Caco-2 (cell line): ENCODE measurements around the gene STK16. TPM values are rescaled to one million over a fixed set of nuclear protein-coding genes. Genes with fewer than 3 reads are reported as not detected.

ENCODE experiments used
- BruUV-seq: library from RNA; stranded (reverse); fragments of 400-500 nt; replicated peaks from 2 replicates; lab custom pipeline; 2021; lab: Mats Ljungman, UMichigan
- CTCF ChIA-PET: fragments of 300-600 bp; sonication (Branson Sonifier 250); formaldehyde crosslinking; loops from one replicate; lab custom pipeline; 2022; ENCODE audit warnings: antibody characterized with exemption; lab: Charles Lee
- POLR2A ChIA-PET: fragments of 300-600 bp; sonication (Branson Sonifier 250); formaldehyde crosslinking; loops from one replicate; lab custom pipeline; 2022; ENCODE audit warnings: antibody characterized with exemption; lab: Charles Lee
- DNase-seq, 2 experiments: peaks; one replicate each; pipeline versions ENCODE4 v3.0.0 to v3.0.0-alpha.2; 2020 to 2022
- H3K27me3 ChIP-seq: replicated peaks from 2 replicates; pipeline ENCODE4 v1.6.0; 2011; ENCODE audit warnings: low read length; ENCODE audit not compliant: control insufficient read depth, insufficient read depth
- H3K36me3 ChIP-seq: 2 replicates; pipeline ENCODE4 v1.5.1; 2011; ENCODE audit warnings: low read length; ENCODE audit not compliant: control insufficient read depth, insufficient read depth
- H3K4me1 ChIP-seq: fragments of 250-450 bp; sonication (Bioruptor Pico); 2 replicates; pipeline ENCODE4 v1.5.1; 2020; ENCODE audit warnings: mild to moderate bottlenecking
- H3K4me3 ChIP-seq: 2 replicates; pipeline ENCODE4 v1.5.1; 2011; ENCODE audit warnings: low read depth, mild to moderate bottlenecking, control low read depth, low read length
- H3K9me3 ChIP-seq: fragments of 250-450 bp; sonication (Bioruptor Pico); 2 replicates; pipeline ENCODE4 v1.5.1; 2020; ENCODE audit warnings: mild to moderate bottlenecking, moderate library complexity
- H3K27ac Mint-ChIP-seq: one replicate; pipeline ENCODE4 v1.8.0; 2022; ENCODE audit warnings: mixed read lengths; ENCODE audit not compliant: unreplicated experiment
- H3K27me3 Mint-ChIP-seq: one replicate; pipeline ENCODE4 v1.8.0; 2022; ENCODE audit warnings: mixed read lengths; ENCODE audit not compliant: insufficient read depth, unreplicated experiment
- H3K36me3 Mint-ChIP-seq: one replicate; pipeline ENCODE4 v1.8.0; 2022; ENCODE audit warnings: mild to moderate bottlenecking, mixed read lengths; ENCODE audit not compliant: insufficient read depth, unreplicated experiment
- H3K4me1 Mint-ChIP-seq: one replicate; pipeline ENCODE4 v1.8.0; 2022; ENCODE audit warnings: low read depth, mixed read lengths; ENCODE audit not compliant: unreplicated experiment
- H3K4me3 Mint-ChIP-seq: one replicate; pipeline ENCODE4 v1.8.0; 2022; ENCODE audit warnings: mild to moderate bottlenecking, moderate library complexity, mixed read lengths; ENCODE audit not compliant: unreplicated experiment
- H3K9me3 Mint-ChIP-seq: one replicate; pipeline ENCODE4 v1.8.0; 2022; ENCODE audit warnings: mixed read lengths; ENCODE audit not compliant: unreplicated experiment
- CTCF ChIP-seq, 2 experiments: fragments of 200-600 bp in 1 of 2; IDR thresholded peaks; 1 replicate in 1 of 2; 2 replicates in 1 of 2; pipeline versions ENCODE4 v1.5.1 to v1.8.0; 2011 to 2022; ENCODE audit warnings: antibody characterized with exemption in 1 of 2, control low read depth in 1 of 2, inconsistent platforms in 1 of 2, low read depth in 1 of 2, low read length in 1 of 2, mild to moderate bottlenecking in 1 of 2, moderate library complexity in 1 of 2; ENCODE audit not compliant: insufficient read depth in 1 of 2, severe bottlenecking in 1 of 2, unreplicated experiment in 1 of 2
- intact Hi-C: fragments of 100-400 bp; cut with micrococcal nuclease; formaldehyde crosslinking; loops from one replicate; pipeline ENCODE4 v1.10.0; 2022; ENCODE audit not compliant: unreplicated experiment
- total RNA-seq: library from RNA; stranded (reverse); gene quantifications from 2 replicates; pipeline ENCODE4 v1.2.3, GENCODE V29; 2022

STK16 gene
- total RNA-seq, 1 experiment from 2014 or later, result 26.6 TPM

DNA sequence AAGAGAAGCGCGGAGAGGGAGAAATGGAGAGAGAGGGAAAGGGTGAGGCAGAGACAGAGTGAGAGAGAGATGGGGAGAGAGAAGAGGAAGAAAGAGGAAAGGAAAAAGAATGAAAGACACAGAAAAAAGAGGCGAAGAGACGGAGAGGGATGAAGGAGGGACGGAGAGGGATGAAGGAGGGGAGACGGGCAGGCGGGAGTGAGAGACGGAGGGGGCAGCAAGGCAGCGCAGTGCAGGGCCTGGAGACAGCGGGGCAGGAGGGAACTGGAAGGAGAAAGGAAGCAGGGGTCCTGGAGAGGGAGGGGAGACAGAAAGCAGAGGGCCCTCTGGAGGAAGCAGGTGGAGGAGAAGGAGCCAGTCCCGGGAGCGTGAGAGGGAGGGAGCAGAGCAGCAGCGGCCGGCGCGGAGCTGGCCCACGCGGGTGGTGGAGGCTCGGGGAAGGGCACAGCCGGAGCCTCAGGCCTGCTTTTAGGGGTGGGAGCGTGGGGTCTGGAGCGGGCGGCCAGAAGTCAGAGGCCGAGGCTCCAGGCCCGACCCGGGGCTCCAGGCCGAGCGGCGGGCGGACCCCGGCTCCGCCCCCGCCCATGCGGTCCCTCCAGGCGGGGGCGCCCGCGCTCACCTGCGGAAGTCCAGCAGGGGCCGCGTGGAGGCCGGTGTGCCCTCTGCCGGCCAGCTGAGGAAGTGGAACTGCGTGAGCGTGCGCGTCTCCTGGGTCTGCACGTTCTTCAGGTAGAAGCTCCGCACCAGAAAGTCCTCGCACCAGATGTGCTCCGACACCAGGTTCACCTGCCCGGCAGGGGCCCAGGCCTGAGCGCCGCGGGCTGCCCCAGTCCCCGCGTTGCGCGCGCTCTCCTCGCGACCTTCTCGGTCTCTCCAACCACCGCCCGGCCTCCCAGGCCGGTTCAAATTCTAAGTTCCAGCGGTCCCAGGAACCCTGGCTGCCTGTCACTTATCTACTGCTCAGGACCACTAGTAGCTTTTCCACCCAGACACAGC lies 49.4 kb downstream of the STK16 start:
- BruUV-seq, result no TSS peak
- Histone ChIP-seq H3K36me3 (no peaks in the 10 kb centered on the region), H3K9me3 (no peaks in the 10 kb centered on the region), H3K4me3 (peak overlapping the region; percentile 57), H3K27me3 (no peaks in the 10 kb centered on the region; the same call in 1 of the 2 replicates), H3K4me1 (peaks cover 4% of the 10 kb centered on the region; the same call in 1 of the 2 replicates)
- intact Hi-C loops, result loop anchor here (1.0 to 5.0 kb wide), 4 partner anchors 17 to 237 kb away; no protein-coding TSS in a partner anchor
- H3K4me3 Mint-ChIP-seq, result peak overlapping the region; percentile 71
- peak; percentile 98 to 99 for TF ChIP-seq CTCF (IDR thresholded peaks at IDR 0.05; ENCODE audit: insufficient read depth in 1 of 2, low read depth in 1 of 2, low read length in 1 of 2, severe bottlenecking in 1 of 2, unreplicated experiment in 1 of 2)
- H3K36me3 Mint-ChIP-seq, result peaks cover 10% of the 10 kb centered on the region
- no peaks in the 10 kb centered on the region for H3K27me3 Mint-ChIP-seq
- peak; percentile 91 to 95 for DNase-seq
- H3K4me1 Mint-ChIP-seq, result no peaks in the 10 kb centered on the region
- ChIA-PET POLR2A (interaction anchor here (0.6 to 1.2 kb wide), 7 partner anchors 16 to 400 kb away, joined by 3 to 10 read pairs (median 5); partner anchors contain the start of genes DNAJB2, DNPEP, SLC23A3 and ZFAND2B), CTCF (interaction anchor here (0.5 to 2.6 kb wide), 48 partner anchors 9 to 1378 kb away, joined by 3 to 92 read pairs (median 4); partner anchors contain the start of genes ABCB6, ANKZF1, ATG9A and CDK5R2)
- H3K27ac Mint-ChIP-seq, result peak overlapping the region; percentile 22
- no peaks in the 10 kb centered on the region for H3K9me3 Mint-ChIP-seq

GRCh38 chr2:219296142-219296541 lies 50.9 kb downstream of the STK16 start:
- ChIA-PET POLR2A (no interaction called here), CTCF (interaction anchor here (0.6 to 2.6 kb wide), 10 partner anchors 8 to 591 kb away, joined by 3 to 92 read pairs (median 5); partner anchors contain the start of genes ABCB6 and DNAJB2)
- peaks cover 5% of the 10 kb centered on the region for H3K36me3 Mint-ChIP-seq
- H3K36me3 ChIP-seq, result no peaks in the 10 kb centered on the region
- no peak for TF ChIP-seq CTCF (IDR thresholded peaks at IDR 0.05; ENCODE audit: insufficient read depth in 1 of 2, low read depth in 1 of 2, low read length in 1 of 2, severe bottlenecking in 1 of 2, unreplicated experiment in 1 of 2)
- H3K27me3 ChIP-seq, result no peaks in the 10 kb centered on the region; the same call in 1 of the 2 replicates
- H3K4me1 Mint-ChIP-seq, result no peaks in the 10 kb centered on the region
- no peak for DNase-seq
- H3K4me3 ChIP-seq, result no peak overlapping the region
- no peak overlapping the region for H3K27ac Mint-ChIP-seq
- peaks cover 5% of the 10 kb centered on the region for H3K27me3 Mint-ChIP-seq
- intact Hi-C loops, result loop anchor here (5.0 kb wide), 1 partner anchor 239 kb away; no protein-coding TSS in a partner anchor
- no peak overlapping the region for H3K4me3 Mint-ChIP-seq
- BruUV-seq, result no TSS peak
- H3K9me3 Mint-ChIP-seq, result no peaks in the 10 kb centered on the region
- H3K4me1 ChIP-seq, result peaks cover 4% of the 10 kb centered on the region; the same call in 1 of the 2 replicates
- no peaks in the 10 kb centered on the region for H3K9me3 ChIP-seq
